Measurements from ENCODE around the gene DYRK1B.

DYRK1B gene

DNA sequence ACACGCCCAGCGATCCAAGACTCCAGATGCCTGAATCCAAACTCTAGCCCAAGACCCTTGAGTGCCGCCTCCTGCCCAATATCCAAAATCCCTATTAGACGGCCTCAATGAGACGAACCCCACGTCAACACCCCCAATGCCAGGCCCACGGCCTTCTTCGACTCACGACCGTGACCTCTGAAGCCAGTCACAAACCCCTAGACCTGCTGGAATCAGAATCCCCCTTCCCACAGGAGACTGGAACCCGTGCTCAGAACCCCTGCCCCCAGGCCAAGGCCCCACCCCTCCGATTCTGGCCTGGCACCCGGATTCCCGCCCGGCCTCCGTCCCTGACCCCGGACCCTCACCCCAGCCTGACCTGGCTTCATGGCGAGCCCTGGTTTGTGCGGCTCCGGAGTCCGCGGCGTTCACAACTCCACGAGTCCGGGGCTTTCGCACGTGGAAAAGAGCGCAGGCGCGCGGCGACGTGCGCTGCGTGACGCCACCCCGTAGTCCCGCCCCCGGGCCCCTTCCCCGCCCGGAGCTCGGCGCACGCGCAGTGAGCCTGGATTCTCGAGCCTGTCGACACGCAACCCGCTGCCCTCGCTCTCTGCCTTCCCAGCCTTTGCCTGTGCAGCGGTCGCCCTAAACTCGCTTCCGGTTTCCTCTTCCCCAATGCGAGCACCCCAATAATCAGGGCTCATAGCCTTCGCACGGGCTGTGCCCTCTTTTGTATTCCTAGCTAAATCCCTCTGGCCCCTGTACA lies 12.1 kb upstream of the DYRK1B start, which contains the start of gene FBL (continued):
- TF ChIP-seq, protein P1, sequence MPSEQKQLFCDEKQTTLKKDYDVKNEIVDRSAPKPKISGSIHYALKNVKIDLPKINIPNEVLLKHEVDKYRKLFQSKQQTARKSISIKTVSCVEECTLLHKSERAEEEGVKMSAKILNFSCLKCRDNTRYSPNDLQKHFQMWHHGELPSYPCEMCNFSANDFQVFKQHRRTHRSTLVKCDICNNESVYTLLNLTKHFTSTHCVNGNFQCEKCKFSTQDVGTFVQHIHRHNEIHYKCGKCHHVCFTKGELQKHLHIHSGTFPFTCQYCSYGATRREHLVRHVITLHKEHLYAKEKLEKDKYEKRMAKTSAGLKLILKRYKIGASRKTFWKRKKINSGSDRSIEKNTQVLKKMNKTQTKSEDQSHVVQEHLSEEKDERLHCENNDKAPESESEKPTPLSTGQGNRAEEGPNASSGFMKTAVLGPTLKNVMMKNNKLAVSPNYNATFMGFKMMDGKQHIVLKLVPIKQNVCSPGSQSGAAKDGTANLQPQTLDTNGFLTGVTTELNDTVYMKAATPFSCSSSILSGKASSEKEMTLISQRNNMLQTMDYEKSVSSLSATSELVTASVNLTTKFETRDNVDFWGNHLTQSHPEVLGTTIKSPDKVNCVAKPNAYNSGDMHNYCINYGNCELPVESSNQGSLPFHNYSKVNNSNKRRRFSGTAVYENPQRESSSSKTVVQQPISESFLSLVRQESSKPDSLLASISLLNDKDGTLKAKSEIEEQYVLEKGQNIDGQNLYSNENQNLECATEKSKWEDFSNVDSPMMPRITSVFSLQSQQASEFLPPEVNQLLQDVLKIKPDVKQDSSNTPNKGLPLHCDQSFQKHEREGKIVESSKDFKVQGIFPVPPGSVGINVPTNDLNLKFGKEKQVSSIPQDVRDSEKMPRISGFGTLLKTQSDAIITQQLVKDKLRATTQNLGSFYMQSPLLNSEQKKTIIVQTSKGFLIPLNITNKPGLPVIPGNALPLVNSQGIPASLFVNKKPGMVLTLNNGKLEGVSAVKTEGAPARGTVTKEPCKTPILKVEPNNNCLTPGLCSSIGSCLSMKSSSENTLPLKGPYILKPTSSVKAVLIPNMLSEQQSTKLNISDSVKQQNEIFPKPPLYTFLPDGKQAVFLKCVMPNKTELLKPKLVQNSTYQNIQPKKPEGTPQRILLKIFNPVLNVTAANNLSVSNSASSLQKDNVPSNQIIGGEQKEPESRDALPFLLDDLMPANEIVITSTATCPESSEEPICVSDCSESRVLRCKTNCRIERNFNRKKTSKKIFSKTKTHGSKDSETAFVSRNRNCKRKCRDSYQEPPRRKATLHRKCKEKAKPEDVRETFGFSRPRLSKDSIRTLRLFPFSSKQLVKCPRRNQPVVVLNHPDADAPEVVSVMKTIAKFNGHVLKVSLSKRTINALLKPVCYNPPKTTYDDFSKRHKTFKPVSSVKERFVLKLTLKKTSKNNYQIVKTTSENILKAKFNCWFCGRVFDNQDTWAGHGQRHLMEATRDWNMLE (tag by site-specific recombination; conservative IDR thresholded peaks at IDR 0.05; ENCODE audit: low read depth): peak; percentile 54; the same call in 1 of the 2 replicates

DNA sequence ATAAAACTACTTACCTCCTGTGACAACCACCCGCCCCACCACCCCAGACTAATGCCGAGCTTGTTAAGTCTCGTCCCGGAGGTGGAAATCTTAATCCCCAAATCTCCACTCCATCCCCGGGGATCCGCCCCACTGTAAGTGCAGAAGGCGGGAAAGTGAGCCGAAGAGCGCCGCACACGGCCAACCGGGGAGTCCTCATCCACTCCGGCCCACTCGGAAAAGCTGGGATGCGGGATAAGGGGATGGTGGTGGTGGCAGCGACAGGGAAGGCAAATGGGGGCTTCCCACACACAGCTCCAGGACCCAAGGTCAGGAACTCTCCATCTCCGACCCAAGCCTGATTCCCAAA lies 11.6 kb upstream of the DYRK1B start:
- peaks cover 2 to 13% of the 10 kb centered on the region in 2 experiments; a peak in 2 of 3 replicates for H3K36me3 ChIP-seq (ENCODE audit: control insufficient read depth in 2 of 2, insufficient read depth in 1 of 2, low read length in 2 of 2)
- peak overlapping the region; percentile 62 for H3K4me3 ChIP-seq (ENCODE audit: low read depth, low read length)
- ChIA-PET POLR2A (interaction anchor here (0.8 to 6.5 kb wide), 14 partner anchors 9 to 410 kb away, joined by 3 to 124 read pairs (median 8); partner anchors contain the start of genes DYRK1B, PSMC4, RPS16 and ZNF546), CTCF (interaction anchor here (0.6 to 7.8 kb wide), 22 partner anchors 10 to 356 kb away, joined by 3 to 237 read pairs (median 13); partner anchors contain the start of genes DYRK1B and PSMC4)
- H3K4me1 ChIP-seq (ENCODE audit: control insufficient read depth, insufficient read depth, low read length): peaks cover 52% of the 10 kb centered on the region
- peak overlapping the region; percentile 79 for H3K27ac ChIP-seq (ENCODE audit: extremely low read depth, low read depth, low read length)
- no peaks in the 10 kb centered on the region for H3K9me3 ChIP-seq (ENCODE audit: control insufficient read depth, insufficient read depth, low read depth, low read length)
- TF ChIP-seq GFI1B (tag by site-specific recombination; IDR thresholded peaks at IDR 0.05) (peak; percentile 8; the same call in 1 of the 2 replicates), ZNF843 (tag by site-specific recombination; IDR thresholded peaks at IDR 0.05) (no peak), ZNF19 (tag by site-specific recombination; IDR thresholded peaks at IDR 0.05; ENCODE audit: low read depth) (no peak), BCL11B (tag by site-specific recombination; IDR thresholded peaks at IDR 0.05; ENCODE audit: low read depth) (no peak), ZNF112 (tag by site-specific recombination; IDR thresholded peaks at IDR 0.05) (no peak), ZNF292 (tag by site-specific recombination; IDR thresholded peaks at IDR 0.05; ENCODE audit: borderline replicate concordance, low read depth) (no peak), ZNF239 (tag by site-specific recombination; IDR thresholded peaks at IDR 0.05) (no peak; the same call in 1 of the 2 replicates), ZNF302 (tag by site-specific recombination; IDR thresholded peaks at IDR 0.05; ENCODE audit: low read depth) (no peak), ZBTB1 (tag by site-specific recombination; IDR thresholded peaks at IDR 0.05) (peak; percentile 52; the same call in 1 of the 2 replicates), ZNF791 (tag by site-specific recombination; IDR thresholded peaks at IDR 0.05) (no peak), ZNF335 (tag by site-specific recombination; conservative IDR thresholded peaks at IDR 0.05) (no peak; the same call in 1 of the 2 replicates), ZNF211 (tag by site-specific recombination; IDR thresholded peaks at IDR 0.05; ENCODE audit: low read depth) (no peak), ZNF223 (tag by site-specific recombination; IDR thresholded peaks at IDR 0.05) (no peak), ZNF514 (tag by site-specific recombination; IDR thresholded peaks at IDR 0.05) (no peak), ZNF654 (tag by site-specific recombination; IDR thresholded peaks at IDR 0.05; ENCODE audit: low read depth) (no peak)
- TF ChIP-seq, protein P2, sequence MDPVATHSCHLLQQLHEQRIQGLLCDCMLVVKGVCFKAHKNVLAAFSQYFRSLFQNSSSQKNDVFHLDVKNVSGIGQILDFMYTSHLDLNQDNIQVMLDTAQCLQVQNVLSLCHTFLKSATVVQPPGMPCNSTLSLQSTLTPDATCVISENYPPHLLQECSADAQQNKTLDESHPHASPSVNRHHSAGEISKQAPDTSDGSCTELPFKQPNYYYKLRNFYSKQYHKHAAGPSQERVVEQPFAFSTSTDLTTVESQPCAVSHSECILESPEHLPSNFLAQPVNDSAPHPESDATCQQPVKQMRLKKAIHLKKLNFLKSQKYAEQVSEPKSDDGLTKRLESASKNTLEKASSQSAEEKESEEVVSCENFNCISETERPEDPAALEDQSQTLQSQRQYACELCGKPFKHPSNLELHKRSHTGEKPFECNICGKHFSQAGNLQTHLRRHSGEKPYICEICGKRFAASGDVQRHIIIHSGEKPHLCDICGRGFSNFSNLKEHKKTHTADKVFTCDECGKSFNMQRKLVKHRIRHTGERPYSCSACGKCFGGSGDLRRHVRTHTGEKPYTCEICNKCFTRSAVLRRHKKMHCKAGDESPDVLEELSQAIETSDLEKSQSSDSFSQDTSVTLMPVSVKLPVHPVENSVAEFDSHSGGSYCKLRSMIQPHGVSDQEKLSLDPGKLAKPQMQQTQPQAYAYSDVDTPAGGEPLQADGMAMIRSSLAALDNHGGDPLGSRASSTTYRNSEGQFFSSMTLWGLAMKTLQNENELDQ (tag by site-specific recombination; IDR thresholded peaks at IDR 0.05; ENCODE audit: low read depth): no peak
- TF ChIP-seq, protein P3, sequence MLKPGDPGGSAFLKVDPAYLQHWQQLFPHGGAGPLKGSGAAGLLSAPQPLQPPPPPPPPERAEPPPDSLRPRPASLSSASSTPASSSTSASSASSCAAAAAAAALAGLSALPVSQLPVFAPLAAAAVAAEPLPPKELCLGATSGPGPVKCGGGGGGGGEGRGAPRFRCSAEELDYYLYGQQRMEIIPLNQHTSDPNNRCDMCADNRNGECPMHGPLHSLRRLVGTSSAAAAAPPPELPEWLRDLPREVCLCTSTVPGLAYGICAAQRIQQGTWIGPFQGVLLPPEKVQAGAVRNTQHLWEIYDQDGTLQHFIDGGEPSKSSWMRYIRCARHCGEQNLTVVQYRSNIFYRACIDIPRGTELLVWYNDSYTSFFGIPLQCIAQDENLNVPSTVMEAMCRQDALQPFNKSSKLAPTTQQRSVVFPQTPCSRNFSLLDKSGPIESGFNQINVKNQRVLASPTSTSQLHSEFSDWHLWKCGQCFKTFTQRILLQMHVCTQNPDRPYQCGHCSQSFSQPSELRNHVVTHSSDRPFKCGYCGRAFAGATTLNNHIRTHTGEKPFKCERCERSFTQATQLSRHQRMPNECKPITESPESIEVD (tag by site-specific recombination; IDR thresholded peaks at IDR 0.05): no peak
- TF ChIP-seq, protein P4, sequence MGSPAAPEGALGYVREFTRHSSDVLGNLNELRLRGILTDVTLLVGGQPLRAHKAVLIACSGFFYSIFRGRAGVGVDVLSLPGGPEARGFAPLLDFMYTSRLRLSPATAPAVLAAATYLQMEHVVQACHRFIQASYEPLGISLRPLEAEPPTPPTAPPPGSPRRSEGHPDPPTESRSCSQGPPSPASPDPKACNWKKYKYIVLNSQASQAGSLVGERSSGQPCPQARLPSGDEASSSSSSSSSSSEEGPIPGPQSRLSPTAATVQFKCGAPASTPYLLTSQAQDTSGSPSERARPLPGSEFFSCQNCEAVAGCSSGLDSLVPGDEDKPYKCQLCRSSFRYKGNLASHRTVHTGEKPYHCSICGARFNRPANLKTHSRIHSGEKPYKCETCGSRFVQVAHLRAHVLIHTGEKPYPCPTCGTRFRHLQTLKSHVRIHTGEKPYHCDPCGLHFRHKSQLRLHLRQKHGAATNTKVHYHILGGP (tag by site-specific recombination; IDR thresholded peaks at IDR 0.05): no peak
- TF ChIP-seq, protein P5, sequence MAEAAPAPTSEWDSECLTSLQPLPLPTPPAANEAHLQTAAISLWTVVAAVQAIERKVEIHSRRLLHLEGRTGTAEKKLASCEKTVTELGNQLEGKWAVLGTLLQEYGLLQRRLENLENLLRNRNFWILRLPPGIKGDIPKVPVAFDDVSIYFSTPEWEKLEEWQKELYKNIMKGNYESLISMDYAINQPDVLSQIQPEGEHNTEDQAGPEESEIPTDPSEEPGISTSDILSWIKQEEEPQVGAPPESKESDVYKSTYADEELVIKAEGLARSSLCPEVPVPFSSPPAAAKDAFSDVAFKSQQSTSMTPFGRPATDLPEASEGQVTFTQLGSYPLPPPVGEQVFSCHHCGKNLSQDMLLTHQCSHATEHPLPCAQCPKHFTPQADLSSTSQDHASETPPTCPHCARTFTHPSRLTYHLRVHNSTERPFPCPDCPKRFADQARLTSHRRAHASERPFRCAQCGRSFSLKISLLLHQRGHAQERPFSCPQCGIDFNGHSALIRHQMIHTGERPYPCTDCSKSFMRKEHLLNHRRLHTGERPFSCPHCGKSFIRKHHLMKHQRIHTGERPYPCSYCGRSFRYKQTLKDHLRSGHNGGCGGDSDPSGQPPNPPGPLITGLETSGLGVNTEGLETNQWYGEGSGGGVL (tag by site-specific recombination; IDR thresholded peaks at IDR 0.05): peak; percentile 32; the same call in 1 of the 2 replicates
- TF ChIP-seq, protein P6, sequence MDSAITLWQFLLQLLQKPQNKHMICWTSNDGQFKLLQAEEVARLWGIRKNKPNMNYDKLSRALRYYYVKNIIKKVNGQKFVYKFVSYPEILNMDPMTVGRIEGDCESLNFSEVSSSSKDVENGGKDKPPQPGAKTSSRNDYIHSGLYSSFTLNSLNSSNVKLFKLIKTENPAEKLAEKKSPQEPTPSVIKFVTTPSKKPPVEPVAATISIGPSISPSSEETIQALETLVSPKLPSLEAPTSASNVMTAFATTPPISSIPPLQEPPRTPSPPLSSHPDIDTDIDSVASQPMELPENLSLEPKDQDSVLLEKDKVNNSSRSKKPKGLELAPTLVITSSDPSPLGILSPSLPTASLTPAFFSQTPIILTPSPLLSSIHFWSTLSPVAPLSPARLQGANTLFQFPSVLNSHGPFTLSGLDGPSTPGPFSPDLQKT (IDR thresholded peaks at IDR 0.05; ENCODE audit: borderline replicate concordance, low read depth, low read length): no peak
